Kidney glomerular epithelial cell (primary cell): ENCODE results near the gene IL17B.

Experiments
- DNase-seq: peaks from one replicate; lab custom pipeline; 2025; lab: John Stamatoyannopoulos, UW

IL17B gene

DNA sequence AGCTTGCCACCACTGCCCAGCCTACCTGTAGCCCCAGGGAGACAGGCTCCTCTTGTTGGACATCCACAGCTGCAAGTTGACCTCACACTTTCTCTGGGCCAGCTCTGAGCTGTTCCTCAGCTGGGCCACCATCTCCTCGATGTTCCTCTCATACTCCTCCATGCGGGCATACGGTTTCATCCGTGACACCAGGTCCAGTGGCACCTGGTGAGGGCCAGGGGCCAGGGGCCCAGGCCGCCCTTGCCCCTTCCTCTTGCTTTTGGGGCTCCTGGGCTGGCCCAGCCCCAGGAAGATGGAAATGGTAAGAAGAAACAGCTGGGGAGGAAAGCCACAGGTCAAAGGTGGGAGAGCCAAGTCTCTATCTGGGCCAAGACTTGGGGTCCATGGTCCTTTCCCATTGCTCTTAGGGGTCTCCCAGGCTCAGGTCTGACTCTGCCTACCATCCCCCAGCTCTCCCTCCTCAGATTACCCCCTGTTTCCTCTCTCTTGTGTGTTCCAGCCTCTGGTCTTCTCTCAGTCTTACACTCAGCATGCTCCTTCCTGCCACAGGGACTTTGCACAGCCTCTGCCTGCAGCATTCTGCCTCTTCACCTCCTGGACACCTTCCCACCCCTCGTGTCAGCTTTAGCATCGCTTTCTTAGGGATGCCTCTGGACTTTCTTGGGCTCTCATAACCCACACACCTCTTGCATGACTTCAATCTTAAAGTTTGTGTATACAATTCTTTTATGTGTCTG, 2.2 kb downstream of the IL17B start:
- DNase-seq: no peak

DNA sequence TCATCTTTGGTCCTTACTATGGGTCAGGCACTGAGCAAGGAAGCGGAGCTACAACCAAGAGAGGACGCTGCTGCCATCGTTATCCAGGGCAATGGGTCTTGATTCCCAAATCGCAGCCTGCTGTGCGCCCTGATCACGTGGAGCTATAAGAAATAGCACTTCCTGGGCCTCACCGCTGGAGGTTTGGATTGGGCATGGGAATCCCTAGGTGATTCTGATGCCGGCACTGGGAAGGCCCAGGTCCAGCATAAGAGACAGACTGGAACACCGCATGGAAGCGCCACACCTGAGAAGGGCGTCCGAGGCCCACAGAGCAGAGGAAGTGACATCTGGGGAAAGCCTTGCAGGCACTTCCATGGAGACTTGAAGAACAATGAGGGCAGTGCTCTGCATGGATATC, 3.0 kb downstream of the IL17B start:
- no peak for DNase-seq

DNA sequence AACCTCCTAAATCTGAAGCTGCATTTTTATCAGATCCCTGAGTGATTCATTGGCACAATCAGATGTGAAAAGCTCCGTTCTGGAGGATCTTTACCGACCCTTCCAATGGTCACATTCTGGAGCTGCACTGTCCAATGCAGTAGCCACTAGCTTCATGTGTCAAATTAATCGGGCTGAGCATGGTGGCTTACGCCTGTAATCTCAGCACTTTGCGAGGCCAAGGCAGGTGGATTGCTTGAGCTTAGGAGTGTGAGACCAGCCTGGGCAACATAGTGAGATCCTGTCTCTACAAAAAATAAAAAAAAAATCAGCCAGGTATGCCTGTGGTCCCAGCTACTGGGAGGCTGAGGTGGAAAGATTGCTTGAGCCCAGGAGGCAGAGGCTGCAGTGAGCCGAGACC, 3.7 kb downstream of the IL17B start:
- no peak for DNase-seq

DNA sequence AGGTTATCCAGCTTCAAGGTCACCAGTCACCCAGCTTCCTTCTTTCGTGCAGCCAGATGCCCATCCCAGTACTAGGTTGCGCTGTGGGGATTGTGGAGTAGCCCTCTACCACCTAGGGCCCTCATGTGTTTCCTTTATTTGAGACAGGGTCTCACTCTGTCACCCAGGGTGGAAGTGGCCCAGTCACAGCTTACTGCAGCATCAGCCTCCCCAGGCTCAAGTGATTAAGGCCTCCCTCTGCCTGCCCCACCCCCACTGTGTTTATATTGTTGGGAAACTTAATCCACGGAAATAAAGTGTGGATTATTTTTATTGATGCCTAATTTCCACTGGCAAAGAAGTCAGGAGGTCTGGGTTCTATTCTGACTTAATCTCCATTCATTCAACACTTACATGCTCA, 4.3 kb downstream of the IL17B start:
- DNase-seq: no peak

DNA sequence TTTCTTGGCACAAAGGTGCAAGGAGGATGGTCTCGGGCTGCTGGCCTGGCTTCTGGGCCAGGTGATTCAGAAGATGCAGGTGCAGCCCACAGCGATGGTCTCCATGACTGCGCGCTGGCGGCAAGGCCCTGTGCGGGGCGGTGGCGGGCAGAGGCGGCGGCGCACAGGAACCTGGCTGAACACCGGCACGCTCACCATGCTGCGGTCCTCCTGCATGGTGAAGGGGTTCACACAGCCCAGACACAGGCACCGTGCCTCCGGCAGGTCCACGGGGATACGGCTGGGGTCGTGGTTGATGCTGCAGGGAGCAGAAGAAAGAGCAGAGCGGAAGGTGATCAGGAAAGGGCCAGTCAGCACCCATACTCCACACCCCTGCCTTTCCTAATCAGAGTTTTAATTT, 4.8 kb downstream of the IL17B start:
- DNase-seq: no peak

DNA sequence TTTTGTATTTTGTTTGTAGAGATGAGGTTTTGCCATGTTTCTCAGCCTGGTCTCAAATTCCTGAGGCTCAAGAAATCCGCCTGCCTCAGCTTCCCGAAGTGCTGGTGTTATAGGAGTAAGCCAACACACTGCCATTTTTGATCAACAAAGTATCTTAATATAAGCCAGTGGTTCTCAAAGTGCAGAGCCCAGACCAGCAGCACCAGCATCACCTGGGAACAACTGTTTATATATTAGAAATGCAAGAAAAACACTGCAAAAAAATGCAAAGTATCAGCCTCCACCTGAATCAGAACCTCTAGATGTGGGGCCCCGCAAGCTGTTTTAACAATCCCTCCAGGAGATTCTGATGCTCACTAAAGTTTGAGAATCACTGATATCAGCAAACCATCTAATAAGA, 6.2 kb downstream of the IL17B start:
- no peak for DNase-seq

DNA sequence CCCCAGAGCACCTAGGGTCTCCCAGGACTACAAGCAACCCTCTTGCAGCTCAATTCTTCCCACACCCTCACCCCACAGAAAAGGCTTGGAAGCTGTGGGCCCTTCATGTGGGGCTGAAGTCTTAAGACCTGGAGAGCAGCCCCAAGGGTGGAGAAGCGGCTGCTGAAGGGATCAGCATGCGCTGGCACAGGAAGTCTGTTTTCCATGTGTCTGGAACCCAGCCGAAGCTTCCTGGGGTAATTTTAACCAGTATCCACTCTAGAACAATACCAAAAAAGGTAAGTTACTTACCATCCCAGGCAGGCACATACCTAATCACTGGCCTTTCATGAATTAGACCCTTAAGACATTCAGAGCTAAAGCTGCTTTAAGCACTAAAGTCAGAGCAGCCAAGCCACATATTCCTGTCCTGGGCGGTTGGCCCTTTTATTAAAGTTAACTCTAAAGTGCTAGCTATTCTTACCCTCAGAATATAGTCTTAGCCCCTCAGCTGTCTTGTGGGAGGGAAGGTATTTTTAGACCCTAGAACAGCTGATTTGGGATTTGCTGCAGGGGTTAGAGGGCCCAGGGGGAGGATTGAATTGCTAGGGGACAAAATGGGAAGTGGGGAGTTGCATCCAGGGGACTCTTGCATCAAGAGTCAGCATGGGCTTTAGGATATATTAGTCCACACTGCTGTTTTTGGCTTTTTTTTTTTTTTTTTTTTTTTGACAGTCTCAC, 6.9 kb downstream of the IL17B start:
- no peak for DNase-seq

DNA sequence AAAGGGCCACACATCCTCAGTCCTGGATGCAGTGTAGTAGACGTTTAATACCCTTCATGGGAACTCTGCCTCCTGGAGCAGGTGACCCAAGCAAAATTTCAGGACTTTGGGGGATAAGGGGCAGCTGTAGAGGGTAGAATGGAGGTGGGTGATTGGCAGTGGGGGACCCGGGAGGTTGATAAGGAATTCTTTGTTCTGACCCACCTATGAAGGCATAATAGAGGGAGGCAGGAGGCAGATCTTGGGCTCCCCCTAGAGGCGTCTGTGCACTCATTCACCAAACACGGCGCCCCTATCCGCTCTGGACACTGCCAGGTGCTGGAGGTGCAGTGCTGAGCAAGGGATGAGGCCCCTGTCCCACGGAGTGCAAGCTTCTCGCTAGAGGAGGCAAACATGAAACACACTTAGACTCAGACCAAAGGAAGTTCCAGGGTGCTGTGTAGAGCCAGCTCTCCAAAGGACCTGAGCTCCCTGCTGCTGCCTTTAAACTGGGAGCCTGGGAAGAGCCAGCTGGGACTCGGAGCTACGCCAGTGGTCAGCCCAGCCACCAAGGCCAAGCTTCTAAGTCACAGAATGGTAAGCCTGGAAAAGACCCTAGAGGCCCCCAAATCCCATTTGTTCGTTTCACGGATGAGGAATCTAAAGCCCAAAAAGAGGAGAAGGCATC, 7.7 kb downstream of the IL17B start:
- peak; percentile 45 for DNase-seq

DNA sequence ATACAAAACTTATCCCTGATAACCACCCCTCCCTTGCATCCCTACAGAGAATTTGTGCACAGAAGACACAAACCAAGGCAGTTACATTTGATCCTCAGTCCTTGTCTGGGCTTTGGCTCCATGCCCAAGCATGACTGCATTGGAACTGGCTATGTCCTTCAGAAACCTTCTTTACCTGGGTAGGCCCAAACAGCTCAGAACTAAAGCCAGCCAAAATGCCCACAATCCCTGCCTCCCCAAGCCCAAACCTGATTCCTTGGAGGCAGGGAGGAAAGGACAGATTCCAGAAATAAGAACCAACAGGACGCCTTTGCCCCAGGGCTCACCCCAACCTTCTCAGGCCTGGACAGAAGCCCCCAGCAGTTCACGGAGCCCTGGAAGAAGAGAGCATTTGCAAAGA, 8.2 kb downstream of the IL17B start:
- DNase-seq: no peak

DNA sequence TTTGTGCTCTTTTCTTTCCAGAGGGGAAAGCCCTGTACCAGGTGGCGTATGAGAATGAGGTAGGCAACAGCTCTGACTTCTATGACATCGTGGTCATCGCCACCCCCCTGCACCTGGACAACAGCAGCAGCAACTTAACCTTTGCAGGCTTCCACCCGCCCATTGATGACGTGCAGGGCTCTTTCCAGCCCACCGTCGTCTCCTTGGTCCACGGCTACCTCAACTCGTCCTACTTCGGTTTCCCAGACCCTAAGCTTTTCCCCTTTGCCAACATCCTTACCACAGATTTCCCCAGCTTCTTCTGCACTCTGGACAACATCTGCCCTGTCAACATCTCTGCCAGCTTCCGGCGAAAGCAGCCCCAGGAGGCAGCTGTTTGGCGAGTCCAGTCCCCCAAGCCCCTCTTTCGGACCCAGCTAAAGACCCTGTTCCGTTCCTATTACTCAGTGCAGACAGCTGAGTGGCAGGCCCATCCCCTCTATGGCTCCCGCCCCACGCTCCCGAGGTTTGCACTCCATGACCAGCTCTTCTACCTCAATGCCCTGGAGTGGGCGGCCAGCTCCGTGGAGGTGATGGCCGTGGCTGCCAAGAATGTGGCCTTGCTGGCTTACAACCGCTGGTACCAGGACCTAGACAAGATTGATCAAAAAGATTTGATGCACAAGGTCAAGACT, 11.0 kb downstream of the IL17B start:
- DNase-seq: no peak

DNA sequence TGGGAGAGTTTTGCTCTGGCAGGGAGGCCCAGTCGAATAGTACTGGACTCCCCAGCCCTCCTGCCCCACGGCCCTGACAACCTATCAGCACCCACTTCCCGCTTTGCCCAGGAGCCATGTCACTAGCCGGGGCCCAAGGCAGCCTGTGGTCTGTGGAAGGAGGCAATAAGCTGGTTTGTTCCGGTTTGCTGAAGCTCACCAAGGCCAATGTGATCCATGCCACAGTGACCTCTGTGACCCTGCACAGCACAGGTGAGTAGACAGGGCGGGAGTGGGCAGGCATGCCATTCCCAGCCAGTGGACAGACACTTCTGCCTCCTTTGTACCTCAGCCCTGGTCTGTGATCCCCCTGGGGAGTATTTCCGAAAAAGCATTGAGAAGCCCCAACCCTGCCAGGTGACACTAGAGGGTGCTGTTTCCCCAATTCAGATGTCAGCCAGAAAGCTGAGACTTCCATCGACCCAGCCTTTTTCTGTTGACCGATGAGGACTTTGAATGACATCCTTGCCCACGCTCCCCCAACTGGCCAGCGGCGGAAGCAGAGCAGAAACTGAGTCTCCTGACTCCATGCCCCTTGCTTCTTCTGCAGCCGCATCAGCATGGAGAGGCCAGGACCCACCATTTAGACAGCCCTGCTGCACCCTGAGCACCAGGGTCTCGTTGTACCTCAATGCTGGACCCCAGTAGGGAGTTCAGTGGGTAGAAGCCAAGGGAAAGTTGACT, 11.7 kb downstream of the IL17B start:
- DNase-seq: peak; percentile 66

DNA sequence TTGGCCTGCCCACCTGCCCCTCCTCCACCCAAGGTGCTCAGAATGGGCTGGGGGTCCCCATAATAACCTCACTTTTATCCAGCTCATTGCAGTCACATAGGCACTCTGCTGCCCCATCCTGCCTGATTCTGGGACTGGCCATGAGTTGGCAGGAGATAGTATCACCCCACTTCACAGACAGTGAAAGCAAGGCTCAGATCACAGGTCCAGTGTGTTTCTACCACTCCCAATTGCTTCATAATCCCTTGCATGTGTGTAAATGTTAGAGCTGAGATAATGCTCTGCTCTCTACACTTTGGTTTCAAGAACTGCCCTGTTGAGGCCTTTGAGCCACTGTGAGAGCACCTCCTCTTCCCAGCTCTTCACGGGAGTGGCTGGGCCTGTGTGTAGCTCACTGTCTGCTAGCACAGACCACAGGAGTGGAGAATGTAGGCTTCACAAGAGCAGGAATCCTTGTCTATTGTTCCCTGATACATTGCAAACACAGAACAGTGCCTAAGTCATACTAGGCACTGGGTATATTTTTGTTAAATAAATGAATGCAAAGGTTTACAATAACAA, 12.8 kb downstream of the IL17B start:
- DNase-seq: no peak

DNA sequence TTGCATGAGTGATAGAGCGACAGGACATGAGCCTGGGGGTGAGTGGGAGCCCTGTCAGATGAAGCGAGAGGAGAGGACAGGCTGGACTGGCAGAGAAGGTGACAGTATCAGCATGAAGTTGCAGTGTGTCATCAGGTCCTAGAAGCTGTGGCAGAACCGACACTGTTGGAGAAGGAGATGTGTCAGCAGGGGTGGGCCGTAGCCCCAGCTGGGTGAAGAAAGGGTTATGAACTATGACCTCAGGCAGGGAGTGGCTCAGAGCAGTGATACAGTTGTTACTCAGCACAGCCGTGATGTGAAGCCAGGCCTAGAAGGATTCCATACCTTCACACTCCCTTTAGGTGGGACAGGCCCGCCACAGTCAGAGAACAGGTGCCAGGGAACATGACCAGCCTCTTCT, 13.7 kb downstream of the IL17B start:
- DNase-seq: no peak

DNA sequence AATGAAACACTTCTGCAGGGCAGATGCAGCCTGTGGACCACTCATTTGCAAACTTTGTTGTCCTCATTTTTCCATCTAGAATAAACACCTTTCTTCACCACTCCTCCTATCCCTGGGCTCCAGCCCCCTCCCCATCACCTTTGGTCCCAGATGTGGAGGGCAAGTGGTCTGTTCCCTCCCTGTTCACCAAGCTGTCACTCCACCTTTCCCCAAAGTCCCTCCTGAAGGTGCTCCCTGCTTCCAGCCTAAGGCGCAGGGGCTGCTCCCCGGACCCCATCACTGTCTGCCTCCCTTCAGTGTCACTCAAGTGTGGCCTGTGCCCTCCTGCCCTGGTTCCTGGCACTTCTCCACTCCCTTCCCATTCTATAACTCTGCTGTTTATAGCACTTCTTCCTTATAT, 14.4 kb downstream of the IL17B start:
- no peak for DNase-seq

DNA sequence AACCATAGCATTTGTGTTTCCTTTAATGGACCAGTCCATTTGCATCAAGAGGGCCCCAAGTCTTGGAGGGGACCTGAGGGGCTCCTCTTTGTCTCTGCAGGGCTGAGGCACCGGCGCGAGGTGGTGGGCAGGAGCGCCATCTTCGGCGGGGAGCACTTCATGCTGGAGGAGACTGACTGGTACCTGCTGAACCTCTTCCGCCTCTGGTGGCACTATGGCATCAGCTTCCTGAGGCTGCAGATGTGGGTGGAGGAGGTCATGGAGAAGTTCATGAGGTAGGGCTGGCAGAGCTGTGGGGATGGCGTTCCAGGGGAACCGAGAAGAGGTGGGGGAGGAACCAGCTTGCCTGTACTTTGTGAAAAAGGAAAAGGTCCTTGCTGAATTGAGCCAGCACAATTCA, 15.2 kb downstream of the IL17B start:
- no peak for DNase-seq

DNA sequence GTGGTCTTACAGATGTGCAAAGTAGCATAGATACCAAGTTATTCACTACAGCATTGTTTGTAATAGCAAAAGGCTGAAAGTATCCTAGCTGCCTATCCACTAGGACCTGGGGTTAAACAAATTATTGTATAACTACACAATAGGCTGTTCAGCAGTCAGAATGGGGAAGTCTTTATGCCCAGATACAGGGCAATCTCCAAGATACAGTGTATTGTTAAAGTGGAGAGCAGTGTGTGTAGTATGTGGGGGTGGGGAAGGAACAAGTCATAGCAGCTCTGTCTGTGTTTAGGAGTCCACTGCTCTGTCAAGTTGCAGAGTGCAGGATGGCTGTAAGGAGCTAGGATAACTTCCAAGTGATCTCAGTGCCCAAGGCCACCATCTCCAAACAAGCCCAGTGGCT, 15.7 kb downstream of the IL17B start:
- no peak for DNase-seq

DNA sequence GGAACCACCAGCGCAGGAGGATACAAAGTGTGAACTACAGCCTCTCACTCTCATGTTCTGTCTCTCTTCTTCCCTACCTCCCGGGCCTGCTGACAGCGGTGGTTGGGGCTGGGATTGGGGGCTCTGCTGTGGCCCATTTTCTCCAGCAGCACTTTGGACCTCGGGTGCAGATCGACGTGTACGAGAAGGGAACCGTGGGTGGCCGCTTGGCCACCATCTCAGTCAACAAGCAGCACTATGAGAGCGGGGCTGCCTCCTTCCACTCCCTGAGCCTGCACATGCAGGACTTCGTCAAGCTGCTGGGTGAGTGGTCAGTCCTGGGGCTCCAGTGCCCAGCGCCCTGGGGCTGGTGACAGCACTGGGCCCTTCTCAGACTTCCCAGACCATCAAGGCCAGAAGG, 16.6 kb downstream of the IL17B start:
- DNase-seq: no peak

DNA sequence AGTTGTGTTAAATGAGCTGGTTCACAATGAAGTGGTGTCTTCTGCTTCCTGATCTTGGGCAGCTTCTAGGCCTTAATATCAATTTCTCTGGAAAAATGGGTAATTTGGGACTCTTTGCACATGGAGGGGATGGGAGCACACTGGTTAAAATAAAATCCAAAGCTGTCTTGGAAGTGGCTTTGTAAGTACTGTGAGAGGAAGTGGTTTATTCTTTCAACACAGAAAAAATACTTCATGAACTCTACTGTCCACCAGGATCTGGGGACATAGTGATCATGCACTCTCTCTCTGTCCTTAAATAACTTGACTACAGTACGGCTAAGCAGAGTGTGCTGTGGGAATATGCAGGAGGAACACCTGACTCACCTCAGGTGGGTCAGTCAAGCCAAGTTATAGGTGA, 18.8 kb downstream of the IL17B start:
- no peak for DNase-seq

DNA sequence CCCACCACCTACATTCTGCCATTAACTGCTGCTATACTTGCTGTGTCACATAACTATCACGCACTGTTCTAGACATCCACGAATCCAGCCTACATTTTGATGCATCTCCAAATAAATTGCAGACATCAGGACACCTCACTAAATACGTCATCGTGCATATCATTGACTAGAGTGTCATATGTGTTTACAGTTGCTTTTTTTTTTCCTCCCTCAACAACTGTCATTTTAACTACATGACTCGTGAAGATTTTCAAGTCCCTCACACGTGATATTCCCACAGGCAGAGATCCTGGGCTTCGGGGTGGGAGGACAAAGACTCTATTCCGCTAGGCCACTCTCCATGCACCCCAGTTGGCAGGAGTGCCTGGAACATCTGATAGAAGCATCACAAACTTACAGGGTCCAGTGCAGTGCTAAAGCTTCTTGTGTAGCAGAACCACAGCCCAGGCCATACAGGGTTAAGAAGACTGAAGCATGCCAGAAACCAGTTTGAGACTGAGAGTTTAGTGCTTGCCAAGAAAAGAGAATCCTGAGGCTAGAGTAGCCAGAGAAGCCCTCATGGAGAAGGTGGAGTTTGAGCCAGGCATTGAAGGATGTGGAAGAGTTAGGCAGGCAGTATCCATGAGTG, 20.1 kb downstream of the IL17B start:
- DNase-seq: no peak

DNA sequence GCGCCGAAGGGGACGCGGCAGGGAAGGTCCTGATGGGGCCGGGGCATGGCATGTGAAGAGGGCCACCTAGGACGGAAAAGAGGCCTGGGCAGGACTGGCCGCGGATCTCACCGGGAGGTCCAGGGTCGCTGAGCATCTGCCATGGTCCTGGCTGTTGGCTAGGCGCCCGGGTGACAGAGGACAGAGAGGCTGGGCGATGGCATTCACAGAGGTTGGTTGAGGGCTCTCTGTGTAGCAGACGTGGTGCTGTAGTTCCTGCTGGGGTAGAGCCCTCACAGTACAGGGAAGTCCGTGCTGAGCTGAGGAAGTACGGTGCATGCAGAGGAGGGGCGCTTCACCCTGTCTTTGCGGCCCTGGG, 20.8 kb downstream of the IL17B start:
- DNase-seq: no peak
